ENCODE data around the gene ABHD11.

DNA sequence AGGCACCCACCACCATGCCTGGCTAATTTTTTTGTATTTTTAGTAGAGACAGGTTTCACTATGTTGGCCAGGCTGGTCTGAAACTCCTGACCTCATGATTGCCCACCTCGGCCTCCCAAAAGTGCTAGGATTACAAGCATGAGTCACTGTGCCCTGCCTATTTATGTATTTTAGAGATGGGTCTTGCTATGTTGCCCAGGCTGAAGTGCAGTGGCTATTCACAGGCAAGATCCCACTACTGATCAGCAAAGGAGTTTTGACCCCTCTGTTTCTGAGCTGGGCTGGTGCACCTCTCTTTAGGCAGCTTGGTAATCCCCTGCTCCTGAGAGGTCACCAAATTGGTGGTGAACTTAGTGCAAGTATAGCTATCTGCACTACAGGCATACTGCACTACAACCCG lies 6.2 kb downstream of the ABHD11 start:
- TF ChIP-seq, protein P1, sequence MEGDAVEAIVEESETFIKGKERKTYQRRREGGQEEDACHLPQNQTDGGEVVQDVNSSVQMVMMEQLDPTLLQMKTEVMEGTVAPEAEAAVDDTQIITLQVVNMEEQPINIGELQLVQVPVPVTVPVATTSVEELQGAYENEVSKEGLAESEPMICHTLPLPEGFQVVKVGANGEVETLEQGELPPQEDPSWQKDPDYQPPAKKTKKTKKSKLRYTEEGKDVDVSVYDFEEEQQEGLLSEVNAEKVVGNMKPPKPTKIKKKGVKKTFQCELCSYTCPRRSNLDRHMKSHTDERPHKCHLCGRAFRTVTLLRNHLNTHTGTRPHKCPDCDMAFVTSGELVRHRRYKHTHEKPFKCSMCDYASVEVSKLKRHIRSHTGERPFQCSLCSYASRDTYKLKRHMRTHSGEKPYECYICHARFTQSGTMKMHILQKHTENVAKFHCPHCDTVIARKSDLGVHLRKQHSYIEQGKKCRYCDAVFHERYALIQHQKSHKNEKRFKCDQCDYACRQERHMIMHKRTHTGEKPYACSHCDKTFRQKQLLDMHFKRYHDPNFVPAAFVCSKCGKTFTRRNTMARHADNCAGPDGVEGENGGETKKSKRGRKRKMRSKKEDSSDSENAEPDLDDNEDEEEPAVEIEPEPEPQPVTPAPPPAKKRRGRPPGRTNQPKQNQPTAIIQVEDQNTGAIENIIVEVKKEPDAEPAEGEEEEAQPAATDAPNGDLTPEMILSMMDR (IDR thresholded peaks at IDR 0.05; ENCODE audit: borderline replicate concordance, extremely low read depth, low read length, poor library complexity, severe bottlenecking), result no peak
- no peak for TF ChIP-seq EZH2 (IDR thresholded peaks at IDR 0.05; ENCODE audit: borderline replicate concordance, low read depth, low read length, severe bottlenecking)

Measured in DND-41 (cell line).